HG02642 (cell line): ENCODE data around the gene TADA2B.

Experiments
- ATAC-seq: cut with Tn5 transposase; IDR thresholded peaks from one replicate; pipeline ENCODE4 v1.9.1; 2021; ENCODE audit warnings: mild to moderate bottlenecking; ENCODE audit not compliant: unreplicated experiment, poor library complexity

Gene TADA2B

GRCh38 chr4:7104366-7105031, 61.3 kb downstream of the TADA2B start:
- no peak for ATAC-seq

GRCh38 chr4:7105276-7105675, 62.1 kb downstream of the TADA2B start:
- ATAC-seq = no peak

- no peak for ATAC-seq
Measured at GRCh38 chr4:7107166-7107905, 64.2 kb downstream of the TADA2B start.
